ENCODE measurements around the gene RUFY2.

- TF ChIP-seq CTCF (IDR thresholded peaks at IDR 0.05) (no peak), POLR2A (IDR thresholded peaks at IDR 0.05) (no peak), EP300 (IDR thresholded peaks at IDR 0.05) (no peak)
Observed at GRCh38 chr10:68336754-68337351, 70.2 kb downstream of the RUFY2 start.
